HepG2 (cell line): Measurements from ENCODE around the gene MOV10L1. TPM values are rescaled to one million over a fixed set of nuclear protein-coding genes. Genes with fewer than 3 reads are reported as not detected.
A peak's percentile ranks its signal among the peaks of the same experiment; 100 is the strongest.

Source experiments
- BRCA1 ChIP-seq: sonication (generic); formaldehyde crosslinking; IDR thresholded peaks from 2 replicates; pipeline ENCODE4 v1.4.0; 2020; ENCODE audit warnings: missing genetic modification reagents
- HOXA3 ChIP-seq: sonication (generic); formaldehyde crosslinking; IDR thresholded peaks from 2 replicates; pipeline ENCODE4 v1.5.0; 2020; ENCODE audit warnings: missing genetic modification reagents
- KDM5B ChIP-seq: sonication (generic); formaldehyde crosslinking; IDR thresholded peaks from 2 replicates; pipeline ENCODE4 v1.4.0; 2020; ENCODE audit warnings: missing genetic modification reagents, mild to moderate bottlenecking, borderline replicate concordance
- MTF2 ChIP-seq: sonication (generic); formaldehyde crosslinking; IDR thresholded peaks from 2 replicates; pipeline ENCODE4 v1.5.0; 2020; ENCODE audit warnings: missing genetic modification reagents, borderline replicate concordance
- POLR2AphosphoS2 ChIP-seq: IDR thresholded peaks from 2 replicates; pipeline ENCODE4 v1.6.1; 2011; ENCODE audit warnings: low read depth, low read length, improper control_type of control experiment
- THRA ChIP-seq: sonication (generic); formaldehyde crosslinking; IDR thresholded peaks from 2 replicates; pipeline ENCODE4 v1.4.0; 2020; ENCODE audit warnings: missing genetic modification reagents, borderline replicate concordance
- ZFP91 ChIP-seq: sonication (generic); formaldehyde crosslinking; IDR thresholded peaks from 2 replicates; pipeline ENCODE4 v1.9.0; 2022; ENCODE audit warnings: missing genetic modification reagents, mild to moderate bottlenecking, borderline replicate concordance
- ZHX2 ChIP-seq, 2 experiments: sonication (generic) in 1 of 2; formaldehyde crosslinking in 1 of 2; IDR thresholded peaks; 2 replicates each; pipeline versions ENCODE4 v1.6.1 to v1.9.0; 2014 to 2022; ENCODE audit warnings: antibody characterized with exemption in 1 of 2, borderline replicate concordance in 1 of 2, inconsistent platforms in 1 of 2, low read depth in 1 of 2, missing genetic modification reagents in 1 of 2
- ZNF180 ChIP-seq: sonication (generic); formaldehyde crosslinking; IDR thresholded peaks from 2 replicates; pipeline ENCODE4 v1.4.0; 2020; ENCODE audit warnings: low read depth, missing genetic modification reagents, borderline replicate concordance
- ZNF556 ChIP-seq: sonication (generic); formaldehyde crosslinking; IDR thresholded peaks from 2 replicates; pipeline ENCODE4 v1.4.0; 2020; ENCODE audit warnings: mild to moderate bottlenecking, missing genetic modification reagents, borderline replicate concordance
- ZNF572 ChIP-seq: sonication (generic); formaldehyde crosslinking; IDR thresholded peaks from 2 replicates; pipeline ENCODE4 v1.5.1; 2020; ENCODE audit warnings: mild to moderate bottlenecking, missing genetic modification reagents
- ZNF646 ChIP-seq: sonication (generic); formaldehyde crosslinking; IDR thresholded peaks from 2 replicates; pipeline ENCODE4 v1.9.0; 2021; ENCODE audit warnings: mild to moderate bottlenecking, missing genetic modification reagents
- polyA plus RNA-seq, 8 experiments: library from polyadenylated mRNA; depleted of rRNA in 3 of 8; stranded (reverse) in 7 of 8; unstranded in 1 of 8; fragments of >200 nt; fragmentation: Illumina TruSeq in 4 of 8; extraction: Trizol in 4 of 8; gene quantifications; 2 replicates each; pipeline versions ENCODE4 v1.2.1 to v1.2.3, GENCODE V29; 2011 to 2016; ENCODE audit warnings: low read depth in 4 of 8, missing spikeins in 1 of 8, mixed read lengths in 1 of 8; ENCODE audit not compliant: insufficient read depth in 1 of 8
- total RNA-seq, 5 experiments: library from RNA; depleted of rRNA; stranded (reverse); fragments of >200 nt; fragmentation: Illumina TruSeq; extraction: Trizol; gene quantifications; 2 replicates each; pipeline ENCODE4 v1.2.3, GENCODE V29; 2016; ENCODE audit warnings: low read depth in 1 of 5

Gene MOV10L1
- total and polyA plus RNA-seq, 2 of the 13 experiments (the other 11 are each of a cell fraction or from before 2014, with no cell fraction given) = 0.11 to 0.12 TPM

GRCh38 chr22:50145721-50146438 lies 56.1 kb downstream of the MOV10L1 start (continued):
- no peak for TF ChIP-seq ZNF572 (CRISPR knock-in tag)
- no peak for TF ChIP-seq ZNF646
- TF ChIP-seq ZFP91 (CRISPR knock-in tag) = no peak
- TF ChIP-seq ZNF180 = no peak
- TF ChIP-seq BRCA1 (CRISPR knock-in tag) = no peak
- no peak for TF ChIP-seq MTF2 (CRISPR knock-in tag)
- TF ChIP-seq THRA (CRISPR knock-in tag) = peak; percentile 44; the same call in 1 of the 2 replicates
- no peak for TF ChIP-seq POLR2AphosphoS2
- no peak for TF ChIP-seq ZNF556 (CRISPR knock-in tag)
- peak; percentile 32; the same call in 1 of the 2 replicates for TF ChIP-seq HOXA3 (CRISPR knock-in tag)
- TF ChIP-seq KDM5B (CRISPR knock-in tag) = no peak; the same call in 1 of the 2 replicates
- no peak for TF ChIP-seq ZHX2 (IDR thresholded peaks at IDR 0.05; ENCODE audit: low read depth)
- TF ChIP-seq ZHX2 (CRISPR knock-in tag; IDR thresholded peaks at IDR 0.05; ENCODE audit: borderline replicate concordance) = no peak
